ENCODE measurements around the gene CACNG4. TPM values are rescaled to one million over a fixed set of nuclear protein-coding genes. Genes with fewer than 3 reads are reported as not detected.

The CACNG4 gene
- total RNA-seq, 1 experiment from 2014 or later: 6.3 TPM

GRCh38 chr17:66954632-66955031, 9.9 kb upstream of the CACNG4 start:
- no peak overlapping the region for H2BK15ac ChIP-seq (ENCODE audit: low read depth, low read length)
- H3K9me3 ChIP-seq (ENCODE audit: control insufficient read depth, low read depth, low read length): no peaks in the 10 kb centered on the region
- H3K36me3 Mint-ChIP-seq (ENCODE audit: insufficient read depth in 1 of 3, low read depth in 3 of 3): peaks cover under 1 to 13% (median 2%) of the 10 kb centered on the region in 3 experiments; a peak in 5 of 7 replicates
- H3K23ac ChIP-seq (ENCODE audit: insufficient read length, low read depth, low read length): no peak overlapping the region
- peaks cover 45 to 48% of the 10 kb centered on the region in 2 experiments for H3K4me1 Mint-ChIP-seq
- no peaks in the 10 kb centered on the region for H3K79me1 ChIP-seq (ENCODE audit: insufficient read depth, low read depth, low read length, poor library complexity, severe bottlenecking)
- no peak overlapping the region for H2AFZ ChIP-seq (ENCODE audit: low read length)
- no peak overlapping the region for H4K5ac ChIP-seq (ENCODE audit: insufficient read length, low read depth, low read length)
- H3K4me3 Mint-ChIP-seq: no peak overlapping the region
- no peak overlapping the region for H3K27ac ChIP-seq (ENCODE audit: insufficient read length, low read depth, low read length)
- H4K91ac ChIP-seq (ENCODE audit: insufficient read length, low read depth, low read length): no peak overlapping the region
- no peak overlapping the region for H2BK12ac ChIP-seq (ENCODE audit: insufficient read length, low read depth, low read length)
- TF ChIP-seq, protein P1, sequence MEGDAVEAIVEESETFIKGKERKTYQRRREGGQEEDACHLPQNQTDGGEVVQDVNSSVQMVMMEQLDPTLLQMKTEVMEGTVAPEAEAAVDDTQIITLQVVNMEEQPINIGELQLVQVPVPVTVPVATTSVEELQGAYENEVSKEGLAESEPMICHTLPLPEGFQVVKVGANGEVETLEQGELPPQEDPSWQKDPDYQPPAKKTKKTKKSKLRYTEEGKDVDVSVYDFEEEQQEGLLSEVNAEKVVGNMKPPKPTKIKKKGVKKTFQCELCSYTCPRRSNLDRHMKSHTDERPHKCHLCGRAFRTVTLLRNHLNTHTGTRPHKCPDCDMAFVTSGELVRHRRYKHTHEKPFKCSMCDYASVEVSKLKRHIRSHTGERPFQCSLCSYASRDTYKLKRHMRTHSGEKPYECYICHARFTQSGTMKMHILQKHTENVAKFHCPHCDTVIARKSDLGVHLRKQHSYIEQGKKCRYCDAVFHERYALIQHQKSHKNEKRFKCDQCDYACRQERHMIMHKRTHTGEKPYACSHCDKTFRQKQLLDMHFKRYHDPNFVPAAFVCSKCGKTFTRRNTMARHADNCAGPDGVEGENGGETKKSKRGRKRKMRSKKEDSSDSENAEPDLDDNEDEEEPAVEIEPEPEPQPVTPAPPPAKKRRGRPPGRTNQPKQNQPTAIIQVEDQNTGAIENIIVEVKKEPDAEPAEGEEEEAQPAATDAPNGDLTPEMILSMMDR (conservative IDR thresholded peaks at IDR 0.05): no peak
- H3K4ac ChIP-seq (ENCODE audit: low read depth, low read length): no peak overlapping the region
- no peak overlapping the region for H3K18ac ChIP-seq (ENCODE audit: insufficient read length, low read depth, low read length)
- H3K56ac ChIP-seq (ENCODE audit: insufficient read length, low read depth, low read length): no peak overlapping the region
- WGBS (ENCODE audit: extremely low coverage, insufficient read length, low lambda C conversion rate): no CpG with 5 or more reads among the region's 3 CpGs
- no peak overlapping the region for H4K8ac ChIP-seq (replicated peaks; ENCODE audit: insufficient read length, low read depth, low read length)
- H2BK20ac ChIP-seq (ENCODE audit: low read depth, low read length, poor library complexity, severe bottlenecking): no peak overlapping the region
- no peak overlapping the region for H2BK120ac ChIP-seq (ENCODE audit: low read depth, low read length, poor library complexity, severe bottlenecking)
- no peaks in the 10 kb centered on the region for H3K27me3 ChIP-seq (ENCODE audit: insufficient read depth, low read length)
- H3K79me2 ChIP-seq (ENCODE audit: insufficient read depth, low read length): no peaks in the 10 kb centered on the region
- H3K9me3 Mint-ChIP-seq: peaks cover 8 to 10% of the 10 kb centered on the region in 2 experiments
- DNase-seq: no peak
- no peaks in the 10 kb centered on the region for H3K23me2 ChIP-seq (ENCODE audit: insufficient read length, low read depth, low read length, poor library complexity, severe bottlenecking)
- no peak overlapping the region for H2BK5ac ChIP-seq (ENCODE audit: insufficient read length, low read length)
- no peak overlapping the region for H3K27ac Mint-ChIP-seq
- H3K4me2 ChIP-seq (ENCODE audit: insufficient read depth, insufficient read length, low read length): no peak overlapping the region
- H4K20me1 ChIP-seq (ENCODE audit: control insufficient read depth, insufficient read depth, insufficient read length): no peaks in the 10 kb centered on the region
- no peak overlapping the region for H2AK5ac ChIP-seq (ENCODE audit: insufficient read length, low read length)
- peaks cover 12% of the 10 kb centered on the region for H3K27me3 Mint-ChIP-seq (ENCODE audit: low read depth)
- H3K9ac ChIP-seq (ENCODE audit: extremely low read depth, insufficient read length, low read length): no peak overlapping the region
- peaks cover 13% of the 10 kb centered on the region for H3K4me1 ChIP-seq (ENCODE audit: insufficient read depth, low read length)
- H3T11ph ChIP-seq (ENCODE audit: low read length): no peak overlapping the region
- H3K14ac ChIP-seq (ENCODE audit: insufficient read depth, low read length): no peak overlapping the region

Data from H9 (cell line).